KG1 (cell line): Measurements from ENCODE around the gene GABRD.

ENCODE experiments used
- DNase-seq: peaks from one replicate; lab custom pipeline; 2025; lab: John Stamatoyannopoulos, UW

GABRD gene

GRCh38 chr1:2039251-2039650 lies 20.1 kb downstream of the GABRD start:
- no peak for DNase-seq

- DNase-seq = no peak
Measured at GRCh38 chr1:2041305-2041704, 22.2 kb downstream of the GABRD start.

- no peak for DNase-seq
Measured at GRCh38 chr1:2041887-2042286, 22.7 kb downstream of the GABRD start.

- no peak for DNase-seq
Measured at GRCh38 chr1:2042830-2043773, 24.0 kb downstream of the GABRD start.

GRCh38 chr1:2043886-2044285 lies 24.7 kb downstream of the GABRD start:
- no peak for DNase-seq

- DNase-seq = no peak
Measured at GRCh38 chr1:2044510-2045319, 25.6 kb downstream of the GABRD start.

- no peak for DNase-seq
Measured at GRCh38 chr1:2045468-2046173, 26.5 kb downstream of the GABRD start.

GRCh38 chr1:2046174-2046917 lies 27.2 kb downstream of the GABRD start:
- DNase-seq = no peak

GRCh38 chr1:2046953-2047748 lies 28.0 kb downstream of the GABRD start:
- DNase-seq = no peak

GRCh38 chr1:2047749-2048729 lies 28.9 kb downstream of the GABRD start:
- DNase-seq = no peak

GRCh38 chr1:2049225-2049717 lies 30.1 kb downstream of the GABRD start:
- no peak for DNase-seq

GRCh38 chr1:2049718-2050431 lies 30.7 kb downstream of the GABRD start, which contains the start of gene PRKCZ:
TSS of gene PRKCZ (plus strand) at chr1:2050411. CDS start at chr1:2050631, 220 bp downstream.
- DNase-seq = peak; percentile 56

GRCh38 chr1:2050461-2050792 lies 31.3 kb downstream of the GABRD start:
- no peak for DNase-seq

GRCh38 chr1:2050793-2051682 lies 31.9 kb downstream of the GABRD start:
- no peak for DNase-seq

- no peak for DNase-seq
Measured at GRCh38 chr1:2052054-2052679, 33.0 kb downstream of the GABRD start.

- DNase-seq = no peak
Measured at GRCh38 chr1:2052756-2053155, 33.6 kb downstream of the GABRD start.

GRCh38 chr1:2053217-2053616 lies 34.1 kb downstream of the GABRD start:
- DNase-seq = no peak
